ENCODE data around the gene LCE1E. TPM values are rescaled to one million over a fixed set of nuclear protein-coding genes. Genes with fewer than 3 reads are reported as not detected.

LCE1E gene
- total and polyA plus RNA-seq, 10 of the 15 experiments (the other 5 are each of a cell fraction or from before 2014, with no cell fraction given): 0.33 to 8.2 (median 1.3) TPM; not detected in 1

DNA sequence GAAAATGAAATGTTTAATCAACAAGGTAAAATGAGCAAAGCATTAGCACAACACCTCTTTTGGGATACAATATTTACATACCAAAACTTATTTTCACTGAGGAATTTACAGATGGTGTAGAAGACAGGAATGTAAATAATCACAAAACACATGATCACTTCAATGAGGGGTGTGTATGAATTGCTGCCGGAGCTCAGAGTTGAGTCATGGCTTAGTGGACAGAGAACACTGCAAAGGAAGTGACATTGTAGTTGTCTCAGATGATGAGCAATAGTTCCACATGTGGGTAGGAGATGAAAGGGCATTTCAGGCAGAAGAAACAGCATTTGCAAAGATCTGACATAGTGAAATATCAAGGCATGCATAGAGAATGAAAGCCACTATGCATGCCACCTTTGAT, 33.8 kb upstream of the LCE1E start:
- no peak for ATAC-seq
- in situ Hi-C loops (cut with MboI): no loop called here

DNA sequence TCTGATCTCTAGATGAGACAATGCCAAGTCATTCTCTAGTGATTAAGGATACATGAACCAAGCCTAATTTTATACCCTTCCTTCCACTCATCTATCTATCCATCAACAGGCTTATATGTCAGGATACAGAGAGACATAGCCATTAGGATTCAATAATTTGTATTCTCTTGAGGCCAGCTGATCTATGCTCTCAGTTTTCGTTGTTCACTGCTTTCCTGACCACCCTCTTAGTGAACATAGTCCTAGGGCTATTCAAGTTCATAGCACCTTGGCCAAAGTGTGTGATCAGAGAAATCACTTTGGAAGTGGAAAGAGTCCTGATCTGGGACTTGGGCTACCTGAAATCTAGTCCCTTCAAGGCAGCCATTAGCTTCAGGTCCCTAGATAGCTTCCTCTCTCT, 32.5 kb upstream of the LCE1E start:
- TF ChIP-seq NBN (IDR thresholded peaks at IDR 0.05): no peak
- TF ChIP-seq FOXK2 (IDR thresholded peaks at IDR 0.05): no peak
- TF ChIP-seq, protein P1, sequence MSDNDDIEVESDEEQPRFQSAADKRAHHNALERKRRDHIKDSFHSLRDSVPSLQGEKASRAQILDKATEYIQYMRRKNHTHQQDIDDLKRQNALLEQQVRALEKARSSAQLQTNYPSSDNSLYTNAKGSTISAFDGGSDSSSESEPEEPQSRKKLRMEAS (IDR thresholded peaks at IDR 0.05; ENCODE audit: low read depth, low read length): no peak
- TF ChIP-seq RAD51 (IDR thresholded peaks at IDR 0.05): no peak
- Histone ChIP-seq H2AFZ (ENCODE audit: control insufficient read depth, low read depth, low read length) (no peak overlapping the region), H3K9ac (ENCODE audit: control insufficient read depth, insufficient read depth, low read length) (no peak overlapping the region), H3K4me3 (no peak overlapping the region), H3K36me3 (ENCODE audit: control insufficient read depth in 2 of 2, insufficient read depth in 2 of 2, low read length in 1 of 2) (no peaks in the 10 kb centered on the region), H3K4me1 (ENCODE audit: control insufficient read depth, insufficient read depth, low read length) (no peaks in the 10 kb centered on the region), H3K27ac (ENCODE audit: control insufficient read depth, insufficient read depth) (no peak overlapping the region), H3K9me3 (replicated peaks; ENCODE audit: control insufficient read depth, insufficient read depth, low read length) (no peaks in the 10 kb centered on the region), H3K79me2 (ENCODE audit: control insufficient read depth, insufficient read depth, low read length) (no peaks in the 10 kb centered on the region), H3K4me2 (ENCODE audit: control insufficient read depth, insufficient read depth) (no peak overlapping the region), H4K20me1 (ENCODE audit: control insufficient read depth, insufficient read depth) (no peaks in the 10 kb centered on the region), H3K27me3 (replicated peaks in 1 of 2; ENCODE audit: control insufficient read depth in 2 of 2, insufficient read depth in 2 of 2, low read length in 1 of 2) (no peaks in the 10 kb centered on the region)
- DNase-seq (ENCODE audit: low read depth, low spot score) (no peak), ATAC-seq (no peak), FAIRE-seq (no peak)
- 0% methylated on average over 1 of the region's 1 CpG for WGBS (ENCODE audit: insufficient coverage, insufficient replicate concordance, low lambda C conversion rate, missing lambda C conversion rate)
- CTCF ChIA-PET: no interaction called here
- in situ Hi-C loops (cut with MboI) (no loop called here), intact Hi-C loops (cut with micrococcal nuclease; ENCODE audit: unreplicated experiment) (no loop called here)
- SMC1A ChIA-PET (ENCODE audit: uncharacterized antibody, unreplicated experiment): interaction anchor here (1.0 kb wide), 1 partner anchor 528 kb away, joined by 3 read pairs; no protein-coding TSS in a partner anchor
- POLR2A ChIA-PET: no interaction called here
- RAD21 ChIA-PET (ENCODE audit: unreplicated experiment): no interaction called here
- BruUV-seq (replicated peaks): no TSS peak

More for the DNA sequence above, 33.8 kb upstream of the LCE1E start:
- Histone ChIP-seq H3K4me2 (ENCODE audit: control insufficient read depth, insufficient read depth) (no peak overlapping the region), H2AFZ (ENCODE audit: control insufficient read depth, low read depth, low read length) (no peak overlapping the region), H3K27ac (ENCODE audit: control insufficient read depth, insufficient read depth) (no peak overlapping the region), H3K9ac (ENCODE audit: control insufficient read depth, insufficient read depth, low read length) (no peak overlapping the region), H4K20me1 (ENCODE audit: control insufficient read depth, insufficient read depth) (no peaks in the 10 kb centered on the region), H3K27me3 (replicated peaks in 1 of 2; ENCODE audit: control insufficient read depth in 2 of 2, insufficient read depth in 2 of 2, low read length in 1 of 2) (no peaks in the 10 kb centered on the region), H3K4me3 (no peak overlapping the region), H3K36me3 (ENCODE audit: control insufficient read depth in 2 of 2, insufficient read depth in 2 of 2, low read length in 1 of 2) (no peaks in the 10 kb centered on the region), H3K9me3 (replicated peaks; ENCODE audit: control insufficient read depth, insufficient read depth, low read length) (no peaks in the 10 kb centered on the region), H3K4me1 (ENCODE audit: control insufficient read depth, insufficient read depth, low read length) (no peaks in the 10 kb centered on the region), H3K79me2 (ENCODE audit: control insufficient read depth, insufficient read depth, low read length) (no peaks in the 10 kb centered on the region)
- ChIA-PET CTCF (interaction anchor here (0.6 to 1.4 kb wide), 3 partner anchors 118 to 471 kb away, joined by 3 read pairs; no protein-coding TSS in a partner anchor), SMC1A (ENCODE audit: uncharacterized antibody, unreplicated experiment) (no interaction called here), POLR2A (no interaction called here), RAD21 (ENCODE audit: unreplicated experiment) (no interaction called here)
- TF ChIP-seq, protein P2, sequence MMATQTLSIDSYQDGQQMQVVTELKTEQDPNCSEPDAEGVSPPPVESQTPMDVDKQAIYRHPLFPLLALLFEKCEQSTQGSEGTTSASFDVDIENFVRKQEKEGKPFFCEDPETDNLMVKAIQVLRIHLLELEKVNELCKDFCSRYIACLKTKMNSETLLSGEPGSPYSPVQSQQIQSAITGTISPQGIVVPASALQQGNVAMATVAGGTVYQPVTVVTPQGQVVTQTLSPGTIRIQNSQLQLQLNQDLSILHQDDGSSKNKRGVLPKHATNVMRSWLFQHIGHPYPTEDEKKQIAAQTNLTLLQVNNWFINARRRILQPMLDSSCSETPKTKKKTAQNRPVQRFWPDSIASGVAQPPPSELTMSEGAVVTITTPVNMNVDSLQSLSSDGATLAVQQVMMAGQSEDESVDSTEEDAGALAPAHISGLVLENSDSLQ (IDR thresholded peaks at IDR 0.05): no peak
- TF ChIP-seq, protein P3, sequence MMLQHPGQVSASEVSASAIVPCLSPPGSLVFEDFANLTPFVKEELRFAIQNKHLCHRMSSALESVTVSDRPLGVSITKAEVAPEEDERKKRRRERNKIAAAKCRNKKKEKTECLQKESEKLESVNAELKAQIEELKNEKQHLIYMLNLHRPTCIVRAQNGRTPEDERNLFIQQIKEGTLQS (IDR thresholded peaks at IDR 0.05; ENCODE audit: borderline replicate concordance, extremely low read depth, low read depth, low read length): no peak
- TF ChIP-seq GATAD2B (conservative IDR thresholded peaks at IDR 0.05; ENCODE audit: low read depth) (no peak), RBBP5 (conservative IDR thresholded peaks at IDR 0.05) (no peak), SMARCA5 (IDR thresholded peaks at IDR 0.05) (no peak), ESRRA (IDR thresholded peaks at IDR 0.05; ENCODE audit: low read length) (no peak), SREBF2 (IDR thresholded peaks at IDR 0.05; ENCODE audit: low read length) (no peak)
- no TSS peak for BruUV-seq (replicated peaks)
- WGBS (ENCODE audit: insufficient coverage, insufficient replicate concordance, low lambda C conversion rate, missing lambda C conversion rate): 0% methylated on average over 1 of the region's 1 CpG
- DNase-seq (ENCODE audit: low read depth, low spot score) (no peak), FAIRE-seq (no peak)
- intact Hi-C loops (cut with micrococcal nuclease; ENCODE audit: unreplicated experiment): no loop called here
